HEK293 (cell line): ENCODE results near the gene HSD17B12.

ENCODE experiments used
- CTCF ChIP-seq: fragments of 450-650 bp; formaldehyde crosslinking; IDR thresholded peaks from 2 replicates; pipeline ENCODE4 v1.5.1; 2016; ENCODE audit warnings: missing biosample characterization, missing genetic modification characterization
- OVOL3 ChIP-seq: fragments of 450-650 bp; formaldehyde crosslinking; IDR thresholded peaks from 2 replicates; pipeline ENCODE4 v1.5.1; 2016; ENCODE audit warnings: missing biosample characterization, missing genetic modification characterization
- TSHZ1 ChIP-seq: fragments of 450-650 bp; formaldehyde crosslinking; IDR thresholded peaks from 2 replicates; pipeline ENCODE4 v1.5.1; 2016; ENCODE audit warnings: missing biosample characterization, missing genetic modification characterization, borderline replicate concordance
- YY1 ChIP-seq: fragments of 450-650 bp; formaldehyde crosslinking; IDR thresholded peaks from 2 replicates; pipeline ENCODE4 v1.5.1; 2018; ENCODE audit warnings: missing biosample characterization, missing genetic modification characterization
- ZBTB21 ChIP-seq: fragments of 450-650 bp; formaldehyde crosslinking; IDR thresholded peaks from 2 replicates; pipeline ENCODE4 v1.5.1; 2017; ENCODE audit warnings: missing biosample characterization, missing genetic modification characterization
- ZNF76 ChIP-seq: fragments of 450-650 bp; formaldehyde crosslinking; IDR thresholded peaks from 2 replicates; pipeline ENCODE4; 2016; ENCODE audit warnings: low read depth, missing biosample characterization, missing genetic modification characterization, borderline replicate concordance
- ZNF776 ChIP-seq: fragments of 450-650 bp; formaldehyde crosslinking; IDR thresholded peaks from 2 replicates; pipeline ENCODE4 v1.5.0; 2017; ENCODE audit warnings: missing biosample characterization, missing genetic modification characterization, borderline replicate concordance

GRCh38 chr11:43648888-43649287 lies 31.6 kb upstream of the HSD17B12 start:
- TF ChIP-seq CTCF (no peak), ZBTB21 (tag by site-specific recombination) (no peak), TSHZ1 (tag by site-specific recombination) (no peak), YY1 (tag by site-specific recombination) (no peak), ZNF76 (tag by site-specific recombination) (no peak), OVOL3 (tag by site-specific recombination) (no peak), ZNF776 (tag by site-specific recombination) (no peak)
